ENCODE results near the gene NKX2-3.
A peak's percentile ranks its signal among the peaks of the same experiment; 100 is the strongest.

Gene NKX2-3

DNA sequence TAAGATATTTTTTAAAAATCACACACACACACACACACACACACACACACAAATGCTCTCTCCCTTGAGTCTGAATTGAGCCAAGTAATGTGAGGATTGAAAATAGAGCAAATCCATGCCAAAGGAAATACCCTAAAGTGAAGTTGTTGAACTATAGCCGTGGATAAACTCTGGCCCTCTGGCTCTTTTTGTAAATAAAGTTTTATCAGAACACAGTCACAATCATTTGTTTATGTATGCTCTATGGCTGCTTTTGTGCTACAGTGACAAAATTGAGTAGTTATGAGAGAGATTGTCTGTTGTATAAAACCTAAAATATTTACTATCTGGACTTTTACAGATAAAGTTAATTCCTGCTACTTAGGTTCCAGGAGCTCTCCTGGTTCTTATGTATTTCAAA lies 39.1 kb downstream of the NKX2-3 start:
- H3K4me1 ChIP-seq (ENCODE audit: control insufficient read depth in 1 of 2, insufficient read depth in 2 of 2, low read length in 2 of 2): no peaks in the 10 kb centered on the region

DNA sequence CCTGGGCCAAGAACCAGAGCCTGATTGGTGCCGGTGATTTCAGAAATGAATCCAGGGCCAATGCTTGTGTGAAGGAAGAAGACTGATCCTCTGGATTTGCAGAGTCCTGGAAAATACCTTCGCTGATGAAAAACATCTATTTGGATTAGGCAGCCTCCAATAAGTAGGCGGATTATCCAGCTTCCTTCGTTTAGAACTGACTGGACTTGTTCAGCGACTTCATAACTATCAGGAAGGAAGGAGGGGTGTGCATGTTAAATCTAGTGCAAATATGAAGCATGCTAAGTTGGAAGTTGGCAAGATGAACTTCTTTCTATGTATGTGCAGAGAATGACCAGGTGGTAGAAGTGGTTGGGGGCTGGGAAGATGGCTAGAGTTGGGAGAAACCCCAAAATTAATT lies 41.0 kb downstream of the NKX2-3 start:
- H3K27ac ChIP-seq (ENCODE audit: low read depth, low read length): no peak overlapping the region
- H4K8ac ChIP-seq (ENCODE audit: low read depth, low read length): no peak overlapping the region
- no CpG with 5 or more reads among the region's 5 CpGs for WGBS (ENCODE audit: extremely low coverage, insufficient coverage, insufficient read length)
- no peak overlapping the region for H3K23ac ChIP-seq (ENCODE audit: low read length)
- no peak overlapping the region for H3K4ac ChIP-seq (ENCODE audit: low read depth, low read length)
- H3K18ac ChIP-seq (ENCODE audit: low read length): no peak overlapping the region
- H3K79me1 ChIP-seq (ENCODE audit: low read length): no peaks in the 10 kb centered on the region
- H2AFZ ChIP-seq (ENCODE audit: insufficient read depth, low read length, poor library complexity): no peak overlapping the region
- no peak overlapping the region for H2BK12ac ChIP-seq (ENCODE audit: low read length)
- H3K36me3 ChIP-seq (ENCODE audit: control insufficient read depth in 1 of 2, insufficient read depth in 2 of 2, low read length in 2 of 2): no peaks in the 10 kb centered on the region
- no peaks in the 10 kb centered on the region for H3K27me3 ChIP-seq (ENCODE audit: insufficient read depth, low read length)
- no peaks in the 10 kb centered on the region for H3K4me1 ChIP-seq (ENCODE audit: control insufficient read depth in 1 of 2, insufficient read depth in 2 of 2, low read length in 2 of 2)
- H2BK5ac ChIP-seq (ENCODE audit: low read depth, low read length, poor library complexity): no peak overlapping the region
- no peak overlapping the region for H3K14ac ChIP-seq (ENCODE audit: low read length)
- no peak overlapping the region for H3K4me2 ChIP-seq (ENCODE audit: low read length)
- no peak overlapping the region for H2AK5ac ChIP-seq (ENCODE audit: low read length)
- H4K12ac ChIP-seq (ENCODE audit: low read depth, low read length): no peak overlapping the region
- H2BK120ac ChIP-seq (ENCODE audit: insufficient read depth, low read length, poor library complexity): no peak overlapping the region
- no peaks in the 10 kb centered on the region for H3K79me2 ChIP-seq (ENCODE audit: control insufficient read depth, insufficient read depth, low read length, poor library complexity)
- no peak overlapping the region for H3K9ac ChIP-seq (ENCODE audit: low read length)
- H3K4me3 ChIP-seq (ENCODE audit: low read depth, low read length): no peak overlapping the region
- no peak overlapping the region for H4K91ac ChIP-seq (ENCODE audit: low read depth, low read length)
- no peak for DNase-seq
- H3K9me3 ChIP-seq (ENCODE audit: insufficient read depth, low read depth, low read length): no peaks in the 10 kb centered on the region

More for the DNA sequence above, 39.1 kb downstream of the NKX2-3 start:
- DNase-seq: no peak
- Histone ChIP-seq H3K18ac (ENCODE audit: low read length) (no peak overlapping the region), H3K27me3 (ENCODE audit: insufficient read depth, low read length) (no peaks in the 10 kb centered on the region), H3K27ac (ENCODE audit: low read depth, low read length) (no peak overlapping the region), H2AFZ (ENCODE audit: insufficient read depth, low read length, poor library complexity) (no peak overlapping the region), H3K79me2 (ENCODE audit: control insufficient read depth, insufficient read depth, low read length, poor library complexity) (no peaks in the 10 kb centered on the region), H2BK5ac (ENCODE audit: low read depth, low read length, poor library complexity) (no peak overlapping the region), H3K23ac (ENCODE audit: low read length) (no peak overlapping the region), H3K4ac (ENCODE audit: low read depth, low read length) (no peak overlapping the region), H3K36me3 (ENCODE audit: control insufficient read depth in 1 of 2, insufficient read depth in 2 of 2, low read length in 2 of 2) (no peaks in the 10 kb centered on the region), H4K91ac (ENCODE audit: low read depth, low read length) (no peak overlapping the region), H3K9me3 (ENCODE audit: insufficient read depth, low read depth, low read length) (no peaks in the 10 kb centered on the region), H3K9ac (ENCODE audit: low read length) (no peak overlapping the region), H3K4me3 (ENCODE audit: low read depth, low read length) (no peak overlapping the region), H3K4me2 (ENCODE audit: low read length) (no peak overlapping the region), H4K12ac (ENCODE audit: low read depth, low read length) (no peak overlapping the region), H4K8ac (ENCODE audit: low read depth, low read length) (no peak overlapping the region), H2BK12ac (ENCODE audit: low read length) (no peak overlapping the region), H2BK120ac (ENCODE audit: insufficient read depth, low read length, poor library complexity) (no peak overlapping the region), H3K14ac (ENCODE audit: low read length) (no peak overlapping the region), H3K79me1 (ENCODE audit: low read length) (no peaks in the 10 kb centered on the region), H2AK5ac (ENCODE audit: low read length) (no peak overlapping the region)
- WGBS (ENCODE audit: extremely low coverage, insufficient coverage, insufficient read length): no CpG with 5 or more reads among the region's 1 CpG

DNA sequence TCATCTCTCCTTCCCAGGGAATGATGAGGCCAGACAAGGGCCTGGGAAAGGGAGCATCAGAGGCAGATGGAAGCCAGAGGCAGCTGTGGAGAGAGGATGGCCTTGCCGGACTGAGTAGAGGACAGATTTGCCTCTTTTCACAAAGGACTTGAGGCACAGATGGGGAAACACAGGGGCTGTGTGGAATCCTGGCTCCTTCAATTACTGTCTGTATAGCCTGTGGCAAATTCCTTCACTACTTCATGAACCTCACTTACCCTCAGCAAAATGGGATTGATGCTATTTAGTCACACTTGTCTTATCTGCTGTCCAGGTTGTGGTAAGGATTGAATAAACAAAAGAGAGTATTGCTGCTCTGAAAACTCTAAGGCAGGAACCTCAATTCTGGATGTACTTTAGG lies 47.2 kb downstream of the NKX2-3 start:
- H3K4me1 ChIP-seq (ENCODE audit: control insufficient read depth in 1 of 2, insufficient read depth in 2 of 2, low read length in 2 of 2): peaks cover 2 to 4% of the 10 kb centered on the region in 2 experiments
- no peak overlapping the region for H4K91ac ChIP-seq (ENCODE audit: low read depth, low read length)
- no peak overlapping the region for H4K8ac ChIP-seq (ENCODE audit: low read depth, low read length)
- no peak overlapping the region for H3K9ac ChIP-seq (ENCODE audit: low read length)
- H3K23ac ChIP-seq (ENCODE audit: low read length): no peak overlapping the region
- no CpG with 5 or more reads among the region's 1 CpG for WGBS (ENCODE audit: extremely low coverage, insufficient coverage, insufficient read length)
- H3K36me3 ChIP-seq (ENCODE audit: control insufficient read depth in 1 of 2, insufficient read depth in 2 of 2, low read length in 2 of 2): no peaks in the 10 kb centered on the region
- no peak overlapping the region for H3K27ac ChIP-seq (ENCODE audit: low read depth, low read length)
- H2BK120ac ChIP-seq (ENCODE audit: insufficient read depth, low read length, poor library complexity): no peak overlapping the region
- no peak overlapping the region for H2BK12ac ChIP-seq (ENCODE audit: low read length)
- H4K12ac ChIP-seq (ENCODE audit: low read depth, low read length): no peak overlapping the region
- H2AK5ac ChIP-seq (ENCODE audit: low read length): no peak overlapping the region
- H3K79me2 ChIP-seq (ENCODE audit: control insufficient read depth, insufficient read depth, low read length, poor library complexity): no peaks in the 10 kb centered on the region
- H3K79me1 ChIP-seq (ENCODE audit: low read length): no peaks in the 10 kb centered on the region
- no peak overlapping the region for H3K14ac ChIP-seq (ENCODE audit: low read length)
- no peak overlapping the region for H3K4me2 ChIP-seq (ENCODE audit: low read length)
- DNase-seq: peak in 1 of 2 donors; percentile 31
- H3K4me3 ChIP-seq (ENCODE audit: low read depth, low read length): no peak overlapping the region
- H3K4ac ChIP-seq (ENCODE audit: low read depth, low read length): no peak overlapping the region
- no peaks in the 10 kb centered on the region for H3K9me3 ChIP-seq (ENCODE audit: insufficient read depth, low read depth, low read length)
- no peak overlapping the region for H2BK5ac ChIP-seq (ENCODE audit: low read depth, low read length, poor library complexity)
- H2AFZ ChIP-seq (ENCODE audit: insufficient read depth, low read length, poor library complexity): no peak overlapping the region
- H3K18ac ChIP-seq (ENCODE audit: low read length): no peak overlapping the region
- no peaks in the 10 kb centered on the region for H3K27me3 ChIP-seq (ENCODE audit: insufficient read depth, low read length)

DNA sequence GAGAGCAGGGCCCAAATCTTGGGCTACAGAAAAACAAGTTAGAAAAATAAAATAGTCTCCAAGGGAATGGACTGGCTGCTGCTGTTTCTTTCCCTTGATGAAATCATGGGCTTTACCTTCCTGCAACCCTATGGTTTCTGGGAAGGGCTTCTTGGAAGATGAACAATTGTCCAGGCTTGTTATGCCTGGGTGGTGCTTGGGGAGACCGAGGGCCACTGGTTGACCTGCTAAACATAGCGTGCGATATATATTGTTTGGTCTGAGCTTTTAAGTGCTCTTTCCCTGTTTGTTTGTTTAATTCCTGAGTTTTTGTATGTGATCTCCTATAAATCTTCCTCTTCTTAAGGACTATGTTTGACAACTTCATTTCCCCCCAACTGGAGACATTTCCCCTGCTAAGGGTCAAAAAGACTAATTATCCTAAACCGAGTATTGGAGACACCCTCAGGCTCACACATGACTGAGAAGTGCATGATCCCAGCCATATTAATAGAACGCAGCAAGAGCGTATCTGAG lies 49.6 kb downstream of the NKX2-3 start:
- Histone ChIP-seq H2AK5ac (ENCODE audit: low read length) (no peak overlapping the region), H3K4me3 (ENCODE audit: low read depth, low read length) (no peak overlapping the region), H3K79me2 (ENCODE audit: control insufficient read depth, insufficient read depth, low read length, poor library complexity) (no peaks in the 10 kb centered on the region), H3K23ac (ENCODE audit: low read length) (no peak overlapping the region), H4K8ac (ENCODE audit: low read depth, low read length) (no peak overlapping the region), H3K27ac (ENCODE audit: low read depth, low read length) (no peak overlapping the region), H3K14ac (ENCODE audit: low read length) (no peak overlapping the region), H3K9me3 (ENCODE audit: insufficient read depth, low read depth, low read length) (no peaks in the 10 kb centered on the region), H4K91ac (ENCODE audit: low read depth, low read length) (no peak overlapping the region), H3K4me1 (ENCODE audit: control insufficient read depth in 1 of 2, insufficient read depth in 2 of 2, low read length in 2 of 2) (peaks cover 2 to 4% of the 10 kb centered on the region in 2 experiments), H3K79me1 (ENCODE audit: low read length) (no peaks in the 10 kb centered on the region), H3K36me3 (ENCODE audit: control insufficient read depth in 1 of 2, insufficient read depth in 2 of 2, low read length in 2 of 2) (no peaks in the 10 kb centered on the region), H3K4me2 (ENCODE audit: low read length) (no peak overlapping the region), H3K27me3 (ENCODE audit: insufficient read depth, low read length) (no peaks in the 10 kb centered on the region), H3K9ac (ENCODE audit: low read length) (no peak overlapping the region), H3K18ac (ENCODE audit: low read length) (no peak overlapping the region), H2BK5ac (ENCODE audit: low read depth, low read length, poor library complexity) (no peak overlapping the region), H2AFZ (ENCODE audit: insufficient read depth, low read length, poor library complexity) (no peak overlapping the region), H2BK120ac (ENCODE audit: insufficient read depth, low read length, poor library complexity) (no peak overlapping the region), H4K12ac (ENCODE audit: low read depth, low read length) (no peak overlapping the region), H2BK12ac (ENCODE audit: low read length) (no peak overlapping the region), H3K4ac (ENCODE audit: low read depth, low read length) (no peak overlapping the region)
- DNase-seq: no peak
- WGBS (ENCODE audit: extremely low coverage, insufficient coverage, insufficient read length): no CpG with 5 or more reads among the region's 6 CpGs

Data from trophoblast cell (in vitro differentiated cells and primary cell).